Fibroblast of skin of back (primary cell): ENCODE results near the gene CPM.
"Not testable (repeated sequence)": the region's sequence is repeated elsewhere in the genome, so short reads cannot be mapped to it uniquely, and the experiment has no call there.

Experiments used
- DNase-seq: peaks from one replicate; pipeline ENCODE4 v3.0.0-alpha.2; 2013

CPM gene

GRCh38 chr12:68850390-68850789 is 82.6 kb downstream of the CPM start:
- no peak for DNase-seq

DNA sequence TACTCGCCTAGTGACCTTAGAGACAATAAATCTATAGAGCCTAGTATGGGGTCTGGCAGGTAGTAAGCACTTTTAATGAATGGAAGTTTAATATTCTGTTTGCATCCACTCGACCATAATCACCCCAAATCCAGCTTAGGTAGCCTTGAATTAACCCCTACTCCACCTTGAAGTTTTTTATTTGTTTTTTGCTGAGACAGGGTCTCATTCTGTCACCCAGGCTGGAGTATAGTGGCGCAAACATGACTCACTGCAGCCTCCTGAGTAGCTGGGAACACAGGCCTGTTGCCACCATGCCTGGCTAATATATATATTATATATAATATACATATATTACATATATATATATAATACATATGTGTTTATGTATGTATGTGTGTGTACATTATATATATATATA is 86.2 kb downstream of the CPM start:
- DNase-seq = no peak

- no peak for DNase-seq
These were observed 87.9 kb downstream of the CPM start for GRCh38 chr12:68844788-68845695.

DNA sequence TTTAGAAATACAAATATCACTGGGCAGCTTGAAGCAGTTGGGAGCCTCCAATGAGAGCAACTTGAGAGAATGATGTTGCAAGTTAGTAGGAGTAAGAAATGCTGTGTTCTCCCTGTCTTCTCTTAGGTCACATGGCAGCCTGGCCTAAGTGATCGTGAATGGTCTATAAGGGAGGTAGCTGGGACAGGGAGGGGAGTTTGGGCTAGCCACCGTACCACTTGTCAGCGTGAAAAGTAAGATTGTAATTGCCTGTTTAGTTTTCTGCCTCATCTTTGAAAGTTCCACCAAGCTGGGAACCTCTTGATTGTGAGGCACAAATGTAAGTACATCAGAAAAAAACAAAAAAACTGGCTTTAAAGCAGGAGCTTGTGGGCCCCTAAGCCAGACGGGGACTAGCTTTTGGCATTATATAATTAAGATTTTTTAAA is 88.6 kb downstream of the CPM start:
- DNase-seq = no peak

DNA sequence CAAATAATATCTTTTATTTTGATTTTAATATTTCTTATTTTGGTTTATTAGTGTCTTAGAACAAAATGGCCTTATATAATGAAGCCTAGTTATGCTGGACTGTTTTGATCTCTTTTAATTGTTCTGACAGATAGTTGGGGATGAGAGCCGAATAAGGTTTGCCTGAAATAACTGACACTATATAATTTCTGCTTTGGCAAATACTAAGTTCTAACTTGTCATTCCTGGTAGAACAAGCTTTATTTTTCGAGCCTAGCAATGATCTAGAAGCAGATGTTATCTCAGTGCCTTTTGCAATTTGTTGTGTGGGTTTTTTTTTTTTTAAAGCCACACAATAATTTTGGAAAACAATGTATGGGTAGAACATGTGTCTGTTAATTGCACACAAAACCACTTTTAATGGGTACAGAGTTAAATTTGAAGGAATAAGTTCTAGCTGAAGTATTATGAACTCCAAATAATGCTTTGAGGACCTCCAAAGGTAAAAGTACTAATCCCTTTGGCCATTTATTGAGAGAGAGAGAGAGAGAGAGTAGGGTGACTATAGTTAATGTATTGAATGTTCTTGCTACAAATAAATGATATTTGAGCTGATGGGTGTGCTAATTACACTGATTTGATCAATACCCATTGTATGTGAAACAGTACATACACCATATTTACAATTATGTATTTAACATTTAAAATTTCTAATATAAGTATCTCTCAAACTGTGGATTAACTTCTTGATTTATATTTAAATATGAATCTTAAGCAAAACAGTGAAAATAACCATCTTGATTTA is 90.0 kb downstream of the CPM start:
- DNase-seq = no peak

GRCh38 chr12:68842123-68842522 is 90.8 kb downstream of the CPM start:
- no peak for DNase-seq

- DNase-seq = no peak
These were observed 91.3 kb downstream of the CPM start for GRCh38 chr12:68841717-68842116.

DNA sequence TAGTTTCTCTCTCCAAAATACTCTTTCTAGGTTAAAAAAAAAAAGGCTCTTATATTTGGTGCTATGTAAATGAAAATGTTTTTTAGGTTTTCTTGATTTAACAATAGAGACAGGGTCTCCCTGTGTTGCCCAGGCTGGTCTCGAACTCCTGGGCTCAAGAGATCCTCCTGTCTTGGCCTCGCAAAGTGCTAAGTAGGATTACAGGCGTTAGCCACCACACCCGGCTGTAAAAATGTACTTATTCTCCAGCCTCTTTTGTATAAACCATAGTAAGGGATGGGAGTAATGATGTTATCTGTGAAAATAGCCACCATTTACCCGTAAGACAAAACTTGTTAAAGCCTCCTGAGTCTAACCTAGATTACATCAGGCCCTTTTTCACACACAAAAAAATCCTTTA is 91.8 kb downstream of the CPM start:
- not testable (repeated sequence) for DNase-seq

DNA sequence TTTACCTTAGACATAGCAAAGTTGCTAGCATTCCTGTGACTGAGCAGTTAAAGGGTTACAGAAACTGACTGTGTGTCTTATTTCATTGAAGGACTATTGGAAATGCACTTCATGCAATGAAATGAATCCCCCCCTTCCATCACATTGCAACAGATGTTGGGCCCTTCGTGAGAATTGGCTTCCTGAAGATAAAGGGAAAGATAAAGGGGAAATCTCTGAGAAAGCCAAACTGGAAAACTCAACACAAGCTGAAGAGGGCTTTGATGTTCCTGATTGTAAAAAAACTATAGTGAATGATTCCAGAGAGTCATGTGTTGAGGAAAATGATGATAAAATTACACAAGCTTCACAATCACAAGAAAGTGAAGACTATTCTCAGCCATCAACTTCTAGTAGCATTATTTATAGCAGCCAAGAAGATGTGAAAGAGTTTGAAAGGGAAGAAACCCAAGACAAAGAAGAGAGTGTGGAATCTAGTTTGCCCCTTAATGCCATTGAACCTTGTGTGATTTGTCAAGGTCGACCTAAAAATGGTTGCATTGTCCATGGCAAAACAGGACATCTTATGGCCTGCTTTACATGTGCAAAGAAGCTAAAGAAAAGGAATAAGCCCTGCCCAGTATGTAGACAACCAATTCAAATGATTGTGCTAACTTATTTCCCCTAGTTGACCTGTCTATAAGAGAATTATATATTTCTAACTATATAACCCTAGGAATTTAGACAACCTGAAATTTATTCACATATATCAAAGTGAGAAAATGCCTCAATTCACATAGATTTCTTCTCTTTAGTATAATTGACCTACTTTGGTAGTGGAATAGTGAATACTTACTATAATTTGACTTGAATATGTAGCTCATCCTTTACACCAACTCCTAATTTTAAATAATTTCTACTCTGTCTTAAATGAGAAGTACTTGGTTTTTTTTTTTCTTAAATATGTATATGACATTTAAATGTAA is 93.5 kb downstream of the CPM start:
- DNase-seq = no peak

GRCh38 chr12:68838046-68838886 is 94.7 kb downstream of the CPM start:
- DNase-seq = no peak

DNA sequence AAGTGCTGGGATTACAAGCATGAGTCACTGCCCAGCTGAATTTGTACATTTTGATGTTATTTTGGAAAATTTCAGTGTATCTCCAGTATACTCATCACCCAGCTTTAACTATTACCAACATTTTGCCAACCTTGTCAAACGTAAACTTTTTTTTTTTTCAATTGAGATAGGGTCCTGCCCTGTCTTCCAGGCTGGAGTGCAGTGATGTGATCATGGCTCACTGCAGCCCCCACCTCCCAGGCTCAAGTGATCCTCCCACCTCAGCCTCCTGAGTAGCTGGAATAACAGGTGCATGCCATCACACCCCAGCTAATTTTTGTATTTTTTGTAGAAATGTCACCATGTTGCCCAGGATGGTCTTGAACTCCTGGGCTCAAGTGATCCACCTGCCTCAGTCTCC is 95.8 kb downstream of the CPM start:
- DNase-seq = no peak

DNA sequence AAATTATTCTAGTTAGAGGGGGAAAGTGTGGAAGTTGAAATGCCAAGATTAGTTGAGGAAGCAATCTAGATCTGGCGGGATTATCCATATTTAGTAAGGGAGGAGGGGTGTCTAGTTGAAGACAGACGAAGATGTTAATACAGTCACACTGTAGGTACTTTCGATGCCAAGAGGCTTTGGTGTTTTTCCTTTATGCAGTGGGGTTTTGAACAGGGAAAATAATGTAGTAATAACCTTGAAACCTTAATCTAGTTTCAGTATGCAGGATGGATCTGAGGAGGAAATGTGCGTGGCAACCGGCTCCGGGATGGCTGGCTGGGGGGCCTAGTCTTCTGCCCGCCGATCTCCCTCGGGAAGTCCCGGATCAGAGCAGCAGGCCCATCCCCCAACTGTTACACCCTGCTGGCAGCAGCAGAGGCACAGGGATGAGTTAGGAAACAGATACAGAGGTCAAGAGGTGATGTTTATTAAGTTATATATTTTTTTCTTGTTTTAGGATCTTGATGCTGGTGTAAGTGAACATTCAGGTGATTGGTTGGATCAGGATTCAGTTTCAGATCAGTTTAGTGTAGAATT is 97.5 kb downstream of the CPM start:
- DNase-seq = no peak

DNA sequence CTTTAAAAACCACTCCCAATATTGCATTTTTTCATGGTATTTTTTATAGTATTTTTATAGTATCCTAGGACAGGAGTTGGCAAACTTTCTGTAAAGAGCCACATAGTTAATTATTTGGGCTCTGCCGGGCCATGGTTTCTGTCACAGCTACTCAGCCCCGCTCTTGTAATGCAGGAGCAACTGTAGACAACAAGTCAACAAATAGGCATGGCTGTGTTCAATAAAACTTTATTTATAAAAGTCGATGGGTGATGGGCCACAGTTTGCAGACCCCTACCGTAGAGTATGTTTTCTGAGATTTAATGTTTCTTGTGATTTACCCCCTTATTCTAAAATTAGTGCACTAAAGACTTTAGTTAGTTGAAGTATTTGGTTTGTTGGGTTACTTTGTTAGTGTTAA is 99.5 kb downstream of the CPM start:
- DNase-seq = no peak

GRCh38 chr12:68832504-68832867 is 100.5 kb downstream of the CPM start:
- no peak for DNase-seq

- DNase-seq = peak; percentile 5
These were observed 101.0 kb downstream of the CPM start for GRCh38 chr12:68831751-68832503.

DNA sequence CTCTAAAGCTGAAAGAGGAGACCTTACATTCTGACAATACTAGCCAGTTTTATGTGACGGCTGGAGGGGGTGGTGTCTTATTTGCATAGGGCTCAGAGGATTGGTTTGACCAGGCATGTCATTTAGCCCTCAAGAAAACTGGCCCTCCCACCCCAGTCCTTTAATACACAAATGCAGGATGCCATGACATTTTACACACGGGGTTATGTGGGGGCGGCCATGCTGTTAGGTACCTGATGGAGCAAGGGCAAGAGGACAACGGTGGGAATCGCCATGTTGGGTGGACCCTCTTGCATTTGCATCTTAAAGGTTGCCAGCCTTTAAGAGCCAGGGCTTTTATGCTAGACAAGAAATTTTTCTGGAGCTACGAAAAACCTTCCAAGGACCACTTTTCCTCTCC is 101.7 kb downstream of the CPM start:
- DNase-seq = no peak

- DNase-seq = no peak
These were observed 104.3 kb downstream of the CPM start for GRCh38 chr12:68828672-68829068.

- no peak for DNase-seq
These were observed 104.9 kb downstream of the CPM start for GRCh38 chr12:68827895-68828671.

GRCh38 chr12:68825569-68826217 is 107.3 kb downstream of the CPM start:
- DNase-seq = no peak
